ENCODE data around the gene PPM1G.
"Not testable (repeated sequence)": the region's sequence is repeated elsewhere in the genome, so short reads cannot be mapped to it uniquely, and the experiment has no call there.

Gene PPM1G

GRCh38 chr2:27375513-27376099 is 33.8 kb downstream of the PPM1G start:
- no peak for DNase-seq

GRCh38 chr2:27373567-27373966 is 35.8 kb downstream of the PPM1G start:
- no peak for DNase-seq

GRCh38 chr2:27372937-27373336 is 36.5 kb downstream of the PPM1G start:
- DNase-seq = no peak

GRCh38 chr2:27370816-27371620 is 38.4 kb downstream of the PPM1G start:
- DNase-seq = peak; percentile 82 to 94 (median 89)

GRCh38 chr2:27370026-27370815 is 39.2 kb downstream of the PPM1G start, which contains the start of the genes EIF2B4 and SNX17:
TSS of gene EIF2B4 (minus strand) at chr2:27370338. CDS start at chr2:27370314, 24 bp downstream.
TSS of gene SNX17 (plus strand) at chr2:27370616. CDS start at chr2:27370744, 128 bp downstream.
- peak; percentile 99 to 100 (median 100) for DNase-seq

- peak; percentile 37 to 70 (median 58) for DNase-seq
Measured at GRCh38 chr2:27369471-27370025, 39.8 kb downstream of the PPM1G start.

- no peak for DNase-seq
Measured at GRCh38 chr2:27363933-27364332, 45.5 kb downstream of the PPM1G start.

- no peak for DNase-seq
Measured at GRCh38 chr2:27362678-27363420, 46.5 kb downstream of the PPM1G start.

GRCh38 chr2:27356382-27357181 is 52.8 kb downstream of the PPM1G start, which contains the start of gene GTF3C2:
TSS of gene GTF3C2 (minus strand) at chr2:27356764. CDS start at chr2:27343554, 13,210 bp downstream.
- peak; percentile 96 to 98 (median 97) for DNase-seq

GRCh38 chr2:27356056-27356381 is 53.4 kb downstream of the PPM1G start:
- peak; percentile 86 to 91 (median 90) for DNase-seq

GRCh38 chr2:27354597-27354927 is 54.8 kb downstream of the PPM1G start:
- no peak for DNase-seq

GRCh38 chr2:27353762-27354596 is 55.4 kb downstream of the PPM1G start:
- DNase-seq = peak; percentile 8 to 45 (median 32)

GRCh38 chr2:27353386-27353761 is 56.0 kb downstream of the PPM1G start:
- not testable (repeated sequence) for DNase-seq

- no peak for DNase-seq
Measured at GRCh38 chr2:27351802-27352598, 57.4 kb downstream of the PPM1G start.

- DNase-seq = no peak
Measured at GRCh38 chr2:27350106-27350693, 59.2 kb downstream of the PPM1G start.

GRCh38 chr2:27347641-27348040 is 61.8 kb downstream of the PPM1G start:
- no peak for DNase-seq

GRCh38 chr2:27336173-27336572 is 73.2 kb downstream of the PPM1G start:
- no peak for DNase-seq

GRCh38 chr2:27335311-27335710 is 74.1 kb downstream of the PPM1G start:
- no peak for DNase-seq
